Progenitor cell of endocrine pancreas (in vitro differentiated cells): ENCODE data around the gene PIGN. TPM values are rescaled to one million over a fixed set of nuclear protein-coding genes. Genes with fewer than 3 reads are reported as not detected.

Source experiments
- DNase-seq: peaks from one replicate; pipeline ENCODE4 v3.0.0; 2021; ENCODE audit warnings: low spot score; ENCODE audit not compliant: unreplicated experiment
- H3K27ac Mint-ChIP-seq: 2 replicates; pipeline ENCODE4 v1.8.0; 2021; ENCODE audit warnings: mild to moderate bottlenecking, moderate library complexity, mixed read lengths
- H3K27me3 Mint-ChIP-seq: 2 replicates; pipeline ENCODE4 v1.8.0; 2021; ENCODE audit warnings: mixed read lengths
- H3K36me3 Mint-ChIP-seq: 2 replicates; pipeline ENCODE4 v1.8.0; 2022; ENCODE audit warnings: mixed read lengths; ENCODE audit not compliant: insufficient read depth
- H3K4me1 Mint-ChIP-seq: 2 replicates; pipeline ENCODE4 v1.8.0; 2021; ENCODE audit warnings: low read depth, mixed read lengths
- H3K4me3 Mint-ChIP-seq: 2 replicates; pipeline ENCODE4 v1.8.0; 2021; ENCODE audit warnings: low read depth, mild to moderate bottlenecking, moderate library complexity, mixed read lengths
- H3K9me3 Mint-ChIP-seq: 2 replicates; pipeline ENCODE4 v1.8.0; 2021; ENCODE audit warnings: low read depth, mixed read lengths
- CTCF ChIP-seq: fragments of 200-600 bp; sonication (generic); IDR thresholded peaks from one replicate; pipeline ENCODE4 v1.5.0; 2021; ENCODE audit warnings: antibody characterized with exemption, mild to moderate bottlenecking; ENCODE audit not compliant: unreplicated experiment
- total RNA-seq: library from RNA; stranded (reverse); gene quantifications from 2 replicates; pipeline ENCODE4 v1.2.1, GENCODE V29; 2021

The PIGN gene
- total RNA-seq, 1 donor from 2014 or later = 35.9 TPM

DNA sequence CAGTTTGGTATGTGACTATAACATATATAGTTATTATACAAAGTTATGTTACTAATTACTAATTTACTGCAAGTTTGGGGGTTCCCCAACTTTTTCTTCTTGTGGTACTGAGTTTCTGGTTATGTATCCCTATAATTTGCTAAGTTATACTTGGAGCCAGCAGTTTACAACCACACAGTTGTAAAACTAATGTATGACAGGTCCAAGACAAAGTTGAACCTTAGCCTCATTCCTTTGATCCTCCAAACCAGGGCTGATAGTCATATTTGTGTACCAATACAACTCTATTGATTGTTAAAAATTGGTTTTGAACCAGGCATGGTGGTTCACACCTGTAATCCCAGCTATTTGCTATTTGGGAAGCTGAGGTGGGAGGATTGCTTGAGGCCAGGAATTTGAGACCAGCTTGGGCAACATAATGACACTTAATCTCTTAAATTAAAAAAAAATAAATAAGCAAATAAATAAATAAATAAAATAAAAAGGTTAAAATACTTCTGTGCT lies 24.5 kb upstream of the PIGN start:
- Mint-ChIP-seq H3K9me3 (peaks cover 12% of the 10 kb centered on the region), H3K4me3 (no peak overlapping the region), H3K27ac (no peak overlapping the region), H3K4me1 (peaks cover 10% of the 10 kb centered on the region), H3K27me3 (no peaks in the 10 kb centered on the region), H3K36me3 (peaks cover 34% of the 10 kb centered on the region)
- no peak for TF ChIP-seq CTCF
- DNase-seq = no peak

DNA sequence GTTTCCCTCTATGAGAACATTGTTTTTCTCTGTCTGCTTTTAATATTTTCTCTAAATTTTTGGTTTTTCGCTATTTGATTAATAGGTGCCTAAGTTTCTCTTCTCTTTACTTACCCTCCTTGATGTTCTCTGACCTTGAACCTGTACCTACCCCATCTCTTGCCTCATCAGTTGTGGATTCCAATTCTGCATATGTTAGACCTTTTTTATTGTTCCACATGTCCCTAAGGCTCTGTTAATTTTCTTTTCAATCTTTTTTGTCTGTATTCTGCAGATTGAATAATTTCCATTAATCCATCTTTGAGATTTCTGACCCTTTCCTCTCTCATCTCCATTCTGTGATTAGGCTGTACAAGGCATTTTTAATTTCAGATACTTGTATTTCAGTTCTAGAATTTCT lies 23.3 kb upstream of the PIGN start:
- Mint-ChIP-seq H3K27ac (no peak overlapping the region), H3K4me3 (no peak overlapping the region), H3K9me3 (peaks cover 12% of the 10 kb centered on the region), H3K36me3 (peaks cover 30% of the 10 kb centered on the region), H3K4me1 (peaks cover 14% of the 10 kb centered on the region), H3K27me3 (no peaks in the 10 kb centered on the region)
- no peak for TF ChIP-seq CTCF
- no peak for DNase-seq

- no peak overlapping the region for H3K4me3 Mint-ChIP-seq
- H3K36me3 Mint-ChIP-seq = peaks cover 29% of the 10 kb centered on the region
- TF ChIP-seq CTCF = no peak
- no peaks in the 10 kb centered on the region for H3K27me3 Mint-ChIP-seq
- peaks cover 14% of the 10 kb centered on the region for H3K4me1 Mint-ChIP-seq
- H3K27ac Mint-ChIP-seq = no peak overlapping the region
- DNase-seq = no peak
- peaks cover 15% of the 10 kb centered on the region for H3K9me3 Mint-ChIP-seq
Observed at GRCh38 chr18:62209046-62209445, 22.2 kb upstream of the PIGN start.

- peaks cover 16% of the 10 kb centered on the region for H3K4me1 Mint-ChIP-seq
- DNase-seq = no peak
- H3K9me3 Mint-ChIP-seq = peaks cover 18% of the 10 kb centered on the region
- TF ChIP-seq CTCF = no peak
- peaks cover 22% of the 10 kb centered on the region for H3K36me3 Mint-ChIP-seq
- no peak overlapping the region for H3K4me3 Mint-ChIP-seq
- no peaks in the 10 kb centered on the region for H3K27me3 Mint-ChIP-seq
- H3K27ac Mint-ChIP-seq = no peak overlapping the region
Observed at GRCh38 chr18:62206593-62206992, 19.7 kb upstream of the PIGN start.

DNA sequence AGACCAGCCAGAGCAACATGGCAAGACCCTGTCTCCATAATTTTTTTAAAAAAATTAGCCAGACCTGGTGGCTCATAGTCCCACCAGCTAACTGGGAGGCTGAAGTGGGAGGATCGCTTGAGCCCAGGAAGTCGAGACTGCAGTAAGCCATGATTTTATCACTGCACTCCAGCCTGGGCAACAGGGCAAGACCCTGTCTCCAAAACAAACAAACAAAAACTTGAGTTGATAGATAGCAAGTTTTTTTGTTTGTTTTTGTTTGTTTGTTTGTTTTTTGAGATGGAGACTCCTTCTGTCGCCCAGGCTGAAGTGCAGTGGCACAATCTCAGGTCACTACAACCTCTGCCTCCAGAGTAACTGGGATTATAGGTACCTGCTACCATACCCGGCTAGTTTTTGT lies 19.0 kb upstream of the PIGN start:
- no peaks in the 10 kb centered on the region for H3K27me3 Mint-ChIP-seq

More for the DNA sequence above, 19.0 kb upstream of the PIGN start:
- no peak for DNase-seq
- no peak overlapping the region for H3K27ac Mint-ChIP-seq
- peaks cover 18% of the 10 kb centered on the region for H3K9me3 Mint-ChIP-seq
- peaks cover 16% of the 10 kb centered on the region for H3K4me1 Mint-ChIP-seq
- no peak for TF ChIP-seq CTCF
- H3K36me3 Mint-ChIP-seq = peaks cover 22% of the 10 kb centered on the region
- H3K4me3 Mint-ChIP-seq = no peak overlapping the region
